ENCODE results near the gene SLC16A5.
A peak's percentile ranks its signal among the peaks of the same experiment; 100 is the strongest.

Gene SLC16A5

GRCh38 chr17:75102385-75102821 lies 14.6 kb downstream of the SLC16A5 start:
- no peaks in the 10 kb centered on the region; the same call in 1 of the 2 replicates for H3K27me3 ChIP-seq (replicated peaks; ENCODE audit: insufficient read depth, low read length)
- H3K4me2 ChIP-seq (ENCODE audit: low read depth, low read length), result no peak overlapping the region
- H3F3A ChIP-seq (ENCODE audit: insufficient read depth, low read length), result no peaks in the 10 kb centered on the region
- no peak for TF ChIP-seq EZH2phosphoT487 (IDR thresholded peaks at IDR 0.05; ENCODE audit: low read length)
- no peaks in the 10 kb centered on the region for H3K36me3 ChIP-seq (replicated peaks; ENCODE audit: insufficient read depth, low read length)
- H3K27ac ChIP-seq (ENCODE audit: low read length), result no peak overlapping the region
- no peaks in the 10 kb centered on the region for H3K79me2 ChIP-seq (ENCODE audit: low read length)
- no peaks in the 10 kb centered on the region for H3K4me1 ChIP-seq (ENCODE audit: low read length)
- H2AFZ ChIP-seq (ENCODE audit: low read length), result no peak overlapping the region
- H3K9ac ChIP-seq (ENCODE audit: low read length), result no peak overlapping the region
- H3K4me3 ChIP-seq (ENCODE audit: low read length), result no peak overlapping the region
- H3K9me3 ChIP-seq (replicated peaks; ENCODE audit: insufficient read depth, low read length), result no peaks in the 10 kb centered on the region
- no peaks in the 10 kb centered on the region for H3K9me2 ChIP-seq (replicated peaks; ENCODE audit: insufficient read depth, low read length)
- no peak for DNase-seq
- no peaks in the 10 kb centered on the region for H4K20me1 ChIP-seq (ENCODE audit: insufficient read depth, low read length)

- no peaks in the 10 kb centered on the region; the same call in 1 of the 2 replicates for H3K27me3 ChIP-seq (replicated peaks; ENCODE audit: insufficient read depth, low read length)
- no peaks in the 10 kb centered on the region for H4K20me1 ChIP-seq (ENCODE audit: insufficient read depth, low read length)
- H3K4me2 ChIP-seq (ENCODE audit: low read depth, low read length), result no peak overlapping the region
- H3K4me3 ChIP-seq (ENCODE audit: low read length), result no peak overlapping the region
- no peak for DNase-seq
- no peaks in the 10 kb centered on the region for H3K79me2 ChIP-seq (ENCODE audit: low read length)
- no peaks in the 10 kb centered on the region for H3K9me3 ChIP-seq (replicated peaks; ENCODE audit: insufficient read depth, low read length)
- H3F3A ChIP-seq (ENCODE audit: insufficient read depth, low read length), result no peaks in the 10 kb centered on the region
- H3K9me2 ChIP-seq (replicated peaks; ENCODE audit: insufficient read depth, low read length), result no peaks in the 10 kb centered on the region
- H3K27ac ChIP-seq (ENCODE audit: low read length), result no peak overlapping the region
- no peak overlapping the region for H3K9ac ChIP-seq (ENCODE audit: low read length)
- H3K36me3 ChIP-seq (replicated peaks; ENCODE audit: insufficient read depth, low read length), result no peaks in the 10 kb centered on the region
- no peak overlapping the region for H2AFZ ChIP-seq (ENCODE audit: low read length)
- H3K4me1 ChIP-seq (ENCODE audit: low read length), result no peaks in the 10 kb centered on the region; the same call in 1 of the 2 replicates
- TF ChIP-seq EZH2phosphoT487 (IDR thresholded peaks at IDR 0.05; ENCODE audit: low read length), result no peak
- no peak for TF ChIP-seq EZH2 (optimal IDR thresholded peaks at IDR 0.05; ENCODE audit: low read depth, low read length)
- no peak for TF ChIP-seq CTCF (IDR thresholded peaks at IDR 0.05; ENCODE audit: low read length)
Observed at GRCh38 chr17:75103601-75104554, 16.1 kb downstream of the SLC16A5 start.

- no peaks in the 10 kb centered on the region for H3F3A ChIP-seq (ENCODE audit: insufficient read depth, low read length)
- H2AFZ ChIP-seq (ENCODE audit: low read length), result no peak overlapping the region
- no peaks in the 10 kb centered on the region for H3K9me3 ChIP-seq (replicated peaks; ENCODE audit: insufficient read depth, low read length)
- TF ChIP-seq EZH2 (optimal IDR thresholded peaks at IDR 0.05; ENCODE audit: low read depth, low read length) (no peak), CTCF (IDR thresholded peaks at IDR 0.05; ENCODE audit: low read length) (peak; percentile 74)
- no peaks in the 10 kb centered on the region for H4K20me1 ChIP-seq (ENCODE audit: insufficient read depth, low read length)
- no peaks in the 10 kb centered on the region; the same call in 1 of the 2 replicates for H3K27me3 ChIP-seq (replicated peaks; ENCODE audit: insufficient read depth, low read length)
- H3K27ac ChIP-seq (ENCODE audit: low read length), result no peak overlapping the region
- H3K4me3 ChIP-seq (ENCODE audit: low read length), result no peak overlapping the region
- peak; percentile 59 for DNase-seq
- peaks cover 2% of the 10 kb centered on the region for H3K79me2 ChIP-seq (ENCODE audit: low read length)
- H3K36me3 ChIP-seq (replicated peaks; ENCODE audit: insufficient read depth, low read length), result no peaks in the 10 kb centered on the region
- no peaks in the 10 kb centered on the region for H3K9me2 ChIP-seq (replicated peaks; ENCODE audit: insufficient read depth, low read length)
- no peak overlapping the region for H3K9ac ChIP-seq (ENCODE audit: low read length)
- peaks cover 4% of the 10 kb centered on the region; the same call in 1 of the 2 replicates for H3K4me1 ChIP-seq (ENCODE audit: low read length)
- no peak overlapping the region for H3K4me2 ChIP-seq (ENCODE audit: low read depth, low read length)
Observed at GRCh38 chr17:75105126-75106080, 17.6 kb downstream of the SLC16A5 start.

All from MM.1S (cell line).